ENCODE results near the gene TTC9C. TPM values are rescaled to one million over a fixed set of nuclear protein-coding genes. Genes with fewer than 3 reads are reported as not detected.
"Not testable (repeated sequence)": the region's sequence is repeated elsewhere in the genome, so short reads cannot be mapped to it uniquely, and the experiment has no call there.

The TTC9C gene
- total RNA-seq, 1 donor from 2014 or later: 27.0 TPM

DNA sequence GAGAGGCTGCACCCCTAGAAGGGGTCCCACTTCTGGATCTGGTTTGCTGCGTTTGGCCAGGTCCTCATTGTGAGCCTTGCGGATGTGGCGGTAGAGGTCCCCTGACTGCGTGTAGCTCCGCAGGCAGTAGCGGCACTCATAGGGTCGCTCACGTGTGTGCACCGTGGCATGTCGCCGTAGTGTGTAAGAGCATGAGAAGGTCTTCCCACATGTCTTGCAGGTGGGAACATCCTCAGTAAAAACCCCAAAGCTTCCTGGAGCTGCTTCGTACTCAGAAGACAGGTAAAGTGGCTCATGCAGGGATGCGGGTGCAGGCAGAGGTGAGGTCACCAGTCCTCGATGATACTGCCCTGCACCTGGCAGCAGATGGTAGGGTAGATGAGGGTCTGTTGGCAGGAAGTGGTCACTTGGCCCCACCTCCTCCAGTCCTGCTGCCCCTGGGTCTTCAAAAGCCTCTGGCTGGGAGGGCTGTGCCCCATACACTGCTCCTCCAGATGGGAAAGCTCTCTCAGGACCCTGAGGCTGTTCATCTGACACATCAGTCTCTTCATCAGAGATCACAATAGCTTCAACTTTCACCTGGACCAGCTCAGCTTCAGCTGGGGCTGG is 24.0 kb downstream of the TTC9C start:
- DNase-seq (ENCODE audit: low spot score): no peak

GRCh38 chr11:62752994-62753735 is 24.9 kb downstream of the TTC9C start:
- no peak for DNase-seq (ENCODE audit: low spot score)

- peak; percentile 99 for DNase-seq (ENCODE audit: low spot score)
These were observed 25.7 kb downstream of the TTC9C start, which contains the start of gene ZBTB3 for GRCh38 chr11:62753736-62754603. Gene ZBTB3, minus strand, starts transcription at chr11:62754160. Its CDS starts 496 bp downstream, at chr11:62753664.

DNA sequence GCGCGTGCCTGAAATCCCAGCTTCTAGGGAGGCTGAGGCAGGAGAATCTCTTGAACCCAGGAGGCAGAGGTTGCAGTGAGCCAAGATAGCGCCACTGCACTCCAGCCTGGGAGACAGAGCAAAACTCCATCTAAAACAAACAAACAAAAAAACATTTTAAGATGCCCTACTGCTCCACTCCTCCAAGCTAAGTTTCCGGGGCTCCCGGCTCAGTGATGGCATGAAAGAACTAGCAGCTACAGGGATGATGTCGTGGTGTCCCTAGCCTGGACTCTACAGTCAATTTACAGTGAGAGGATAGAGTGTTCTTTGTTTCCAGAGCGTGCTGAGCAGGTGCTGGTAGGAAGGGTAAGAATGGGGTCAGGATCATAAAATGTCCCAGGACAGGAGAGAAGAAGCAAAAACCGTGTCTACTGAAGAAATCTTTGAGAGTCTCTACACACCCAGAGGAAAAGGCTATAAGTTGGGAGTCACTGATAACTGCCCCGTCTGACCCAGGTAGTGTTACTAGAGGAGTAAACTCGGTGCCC is 26.9 kb downstream of the TTC9C start:
- no peak for DNase-seq (ENCODE audit: low spot score)

- no peak for DNase-seq (ENCODE audit: low spot score)
These were observed 29.8 kb downstream of the TTC9C start for GRCh38 chr11:62757846-62758788.

GRCh38 chr11:62760867-62761227 is 32.6 kb downstream of the TTC9C start:
- DNase-seq (ENCODE audit: low spot score): not testable (repeated sequence)

- no peak for DNase-seq (ENCODE audit: low spot score)
These were observed 42.5 kb downstream of the TTC9C start for GRCh38 chr11:62770778-62771143.

DNA sequence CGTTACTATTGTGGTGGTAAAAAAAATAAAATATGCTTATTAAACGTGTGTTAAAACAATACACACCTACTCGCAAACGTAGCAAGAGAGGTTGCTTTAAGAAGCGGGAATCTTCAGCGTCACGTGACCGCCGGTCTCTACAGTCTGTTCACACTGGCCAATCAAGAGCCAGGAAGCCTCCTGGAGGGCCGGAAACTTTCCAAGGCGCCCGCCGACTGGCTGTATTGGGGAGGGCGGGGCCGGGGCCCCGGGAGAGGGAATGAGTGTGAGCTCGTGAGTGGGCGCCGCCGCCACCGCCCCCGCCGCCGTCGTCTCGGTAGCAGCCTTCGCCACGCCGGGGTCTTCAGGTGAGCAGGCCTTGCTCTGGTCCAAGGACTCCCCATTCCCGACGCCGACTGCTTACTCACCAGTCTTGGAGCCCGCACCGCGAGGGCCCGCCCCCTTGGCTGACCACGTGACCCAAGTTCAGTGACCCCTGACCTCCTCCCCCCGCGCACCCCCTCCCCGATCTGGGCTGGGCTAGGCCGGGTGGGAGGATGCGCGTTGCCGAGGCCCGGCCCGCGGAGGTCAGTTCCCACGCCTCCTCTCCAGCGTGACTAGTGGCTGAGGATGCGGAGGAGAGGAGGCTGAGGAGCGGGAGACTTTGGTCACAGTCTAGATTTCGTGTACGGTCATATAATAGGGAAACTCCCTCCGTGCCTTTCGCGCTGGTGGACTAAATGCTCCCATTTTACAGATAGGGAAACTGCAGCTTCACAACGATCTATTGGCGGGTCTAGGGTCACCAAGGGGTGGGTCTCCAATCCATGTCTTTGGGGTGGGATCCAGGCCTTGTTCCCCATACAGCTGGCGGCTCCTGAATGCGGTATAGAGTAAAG is 43.1 kb downstream of the TTC9C start, which contains the start of gene TAF6L:
Gene TAF6L (plus strand): TSS at position 253 of the 878 bp plus-strand sequence. CDS start 4,388 bp downstream, outside the sequence.
- peak; percentile 99 for DNase-seq (ENCODE audit: low spot score)

DNA sequence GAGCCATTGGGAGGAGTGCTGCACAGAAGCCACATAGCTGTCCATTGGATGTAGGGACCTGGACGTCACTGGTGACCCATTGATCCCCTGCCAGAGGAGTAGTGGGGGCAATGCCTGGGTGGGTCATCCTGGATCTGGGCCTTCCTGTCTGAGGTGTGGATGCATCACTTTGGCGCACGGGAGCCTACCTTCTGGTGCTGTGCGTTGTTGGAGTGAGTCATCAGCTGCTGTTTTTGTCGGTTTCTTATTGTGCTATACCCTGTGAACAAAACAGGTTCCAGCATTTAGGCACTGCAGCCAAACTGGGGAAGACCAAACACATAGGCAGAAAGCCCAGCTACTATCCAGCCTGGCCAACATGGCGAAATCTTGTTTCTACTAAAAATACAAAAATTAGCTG is 46.1 kb downstream of the TTC9C start:
- no peak for DNase-seq (ENCODE audit: low spot score)

GRCh38 chr11:62775646-62776045 is 47.4 kb downstream of the TTC9C start:
- no peak for DNase-seq (ENCODE audit: low spot score)

GRCh38 chr11:62777389-62777788 is 49.1 kb downstream of the TTC9C start:
- DNase-seq (ENCODE audit: low spot score): no peak

GRCh38 chr11:62778441-62778840 is 50.2 kb downstream of the TTC9C start:
- no peak for DNase-seq (ENCODE audit: low spot score)

- DNase-seq (ENCODE audit: low spot score): no peak
These were observed 54.5 kb downstream of the TTC9C start for GRCh38 chr11:62782753-62783152.

DNA sequence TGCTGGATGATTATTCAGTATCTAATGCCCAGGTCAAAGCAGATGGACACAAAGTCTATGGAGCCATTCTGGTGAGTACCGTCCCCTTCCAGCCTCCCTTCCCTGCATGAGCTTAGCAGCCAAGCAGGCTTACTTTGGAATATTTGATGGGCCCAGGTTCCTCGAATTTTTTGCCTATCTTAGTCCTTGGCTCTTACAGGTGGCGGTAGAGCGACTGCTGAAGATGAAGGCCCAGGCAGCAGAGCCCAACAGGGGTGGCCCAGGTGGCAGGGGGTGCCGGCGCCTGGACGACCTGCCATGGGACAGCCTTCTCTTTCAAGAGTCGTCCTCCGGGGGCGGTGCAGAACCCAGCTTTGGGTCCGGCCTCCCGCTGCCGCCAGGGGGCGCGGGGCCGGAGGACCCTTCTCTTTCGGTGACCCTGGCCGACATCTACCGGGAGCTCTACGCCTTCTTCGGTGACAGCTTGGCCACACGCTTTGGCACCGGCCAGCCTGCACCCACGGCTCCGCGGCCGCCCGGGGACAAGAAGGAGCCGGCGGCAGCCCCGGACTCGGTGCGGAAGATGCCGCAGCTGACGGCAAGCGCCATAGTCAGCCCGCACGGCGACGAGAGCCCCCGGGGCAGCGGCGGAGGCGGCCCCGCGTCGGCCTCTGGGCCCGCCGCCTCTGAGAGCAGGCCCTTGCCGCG is 58.2 kb downstream of the TTC9C start:
- DNase-seq (ENCODE audit: low spot score): peak; percentile 91

DNA sequence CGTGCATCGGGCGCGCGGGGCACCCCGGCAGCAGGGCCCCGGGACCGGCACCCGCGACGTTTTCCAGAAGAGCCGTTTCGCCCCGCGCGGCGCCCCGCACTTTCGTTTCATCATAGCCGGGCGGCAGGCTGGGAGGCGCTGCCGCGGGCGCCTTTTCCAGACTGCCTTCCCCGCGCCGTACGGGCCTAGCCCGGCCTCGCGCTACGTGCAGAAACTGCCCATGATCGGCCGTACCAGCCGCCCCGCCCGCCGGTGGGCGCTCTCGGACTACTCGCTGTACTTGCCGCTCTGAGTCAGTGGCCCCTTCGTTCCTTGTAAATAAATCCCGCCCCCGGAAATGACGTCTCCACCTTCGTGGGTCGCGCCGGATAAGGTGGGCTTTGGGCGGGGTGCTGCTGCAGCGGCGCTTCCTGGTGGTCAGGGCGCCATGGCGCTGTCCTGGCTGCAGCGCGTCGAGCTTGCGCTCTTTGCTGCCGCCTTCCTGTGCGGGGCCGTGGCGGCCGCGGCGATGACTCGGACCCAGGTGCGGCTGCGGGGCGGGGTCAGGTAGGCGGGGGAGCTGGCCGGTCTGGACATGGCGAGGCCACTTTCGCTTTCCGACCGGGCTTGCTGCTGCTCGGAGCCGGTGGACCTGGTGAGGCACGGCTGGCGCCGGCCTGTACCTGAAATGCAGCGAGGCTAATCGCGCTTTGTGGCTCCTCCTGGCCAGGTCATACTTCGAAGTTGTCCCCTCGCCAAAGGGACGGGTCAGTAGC is 58.9 kb downstream of the TTC9C start, which contains the start of gene TMEM179B:
Gene TMEM179B (plus strand): TSS at position 398 of the 755 bp plus-strand sequence. CDS start 30 bp downstream, at position 428.
- peak; percentile 99 for DNase-seq (ENCODE audit: low spot score)

Data from umbilical cord (tissue), 2 donors.